Gastroesophageal sphincter (tissue), 3 donors: ENCODE data around the gene ITPKC.

Source experiments
- POLR2AphosphoS5 ChIP-seq: sonication (generic); formaldehyde crosslinking; IDR thresholded peaks from one replicate; pipeline ENCODE4 v1.6.1; 2017; ENCODE audit warnings: antibody characterized with exemption
- TF ChIP-seq, protein P1 (sequence below), 4 experiments: fragments of 200-600 bp in 2 of 4; fragments of 450-650 bp in 2 of 4; sonication (generic) in 1 of 4; IDR thresholded peaks; one replicate each; pipeline ENCODE4 v1.5.1; 2017 to 2019; ENCODE audit warnings: antibody characterized with exemption in 4 of 4, mild to moderate bottlenecking in 2 of 4, moderate library complexity in 2 of 4

DNA sequence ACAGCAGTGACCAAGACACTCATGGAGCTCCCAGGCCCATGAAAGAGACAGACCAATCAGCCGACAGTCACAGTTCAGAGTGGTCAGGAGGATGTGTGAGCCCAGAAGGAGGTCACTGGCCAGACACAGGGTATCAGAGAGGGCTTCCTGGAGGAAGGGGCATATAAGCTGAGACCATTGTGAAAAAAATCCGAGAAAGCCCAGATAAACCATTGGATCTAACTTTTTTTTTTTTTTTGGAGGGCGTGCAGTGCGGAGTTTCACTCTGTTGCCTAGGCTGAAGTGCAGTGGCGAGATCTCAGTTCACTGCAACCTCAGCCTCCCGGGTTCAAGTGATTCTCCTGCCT lies 4.2 kb downstream of the ITPKC start:
- no peak for TF ChIP-seq POLR2AphosphoS5
- TF ChIP-seq, protein P1, sequence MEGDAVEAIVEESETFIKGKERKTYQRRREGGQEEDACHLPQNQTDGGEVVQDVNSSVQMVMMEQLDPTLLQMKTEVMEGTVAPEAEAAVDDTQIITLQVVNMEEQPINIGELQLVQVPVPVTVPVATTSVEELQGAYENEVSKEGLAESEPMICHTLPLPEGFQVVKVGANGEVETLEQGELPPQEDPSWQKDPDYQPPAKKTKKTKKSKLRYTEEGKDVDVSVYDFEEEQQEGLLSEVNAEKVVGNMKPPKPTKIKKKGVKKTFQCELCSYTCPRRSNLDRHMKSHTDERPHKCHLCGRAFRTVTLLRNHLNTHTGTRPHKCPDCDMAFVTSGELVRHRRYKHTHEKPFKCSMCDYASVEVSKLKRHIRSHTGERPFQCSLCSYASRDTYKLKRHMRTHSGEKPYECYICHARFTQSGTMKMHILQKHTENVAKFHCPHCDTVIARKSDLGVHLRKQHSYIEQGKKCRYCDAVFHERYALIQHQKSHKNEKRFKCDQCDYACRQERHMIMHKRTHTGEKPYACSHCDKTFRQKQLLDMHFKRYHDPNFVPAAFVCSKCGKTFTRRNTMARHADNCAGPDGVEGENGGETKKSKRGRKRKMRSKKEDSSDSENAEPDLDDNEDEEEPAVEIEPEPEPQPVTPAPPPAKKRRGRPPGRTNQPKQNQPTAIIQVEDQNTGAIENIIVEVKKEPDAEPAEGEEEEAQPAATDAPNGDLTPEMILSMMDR (IDR thresholded peaks at IDR 0.05), result no peak
